Thymus (tissue), 11 donors: ENCODE data around the gene ADAM33. TPM values are rescaled to one million over a fixed set of nuclear protein-coding genes. Genes with fewer than 3 reads are reported as not detected.

ENCODE experiments used
- DNase-seq, 9 donors: peaks; one replicate each; pipeline ENCODE4 v3.0.0-alpha.2; 2013; ENCODE audit warnings: low spot score in 9 of 9, low read depth in 6 of 9, missing footprints in 1 of 9
- H3K27ac ChIP-seq, 2 donors: one replicate each; pipeline ENCODE4 v1.5.1; 2013; ENCODE audit warnings: control low read depth in 1 of 2, low read depth in 1 of 2, low read length in 1 of 2, mild to moderate bottlenecking in 1 of 2, moderate library complexity in 1 of 2
- H3K27me3 ChIP-seq, 2 donors: one replicate each; pipeline ENCODE4 v1.5.1; 2013; ENCODE audit warnings: low read length in 1 of 2; ENCODE audit not compliant: control insufficient read depth in 2 of 2, insufficient read depth in 1 of 2
- H3K36me3 ChIP-seq, 2 donors: one replicate each; pipeline ENCODE4 v1.5.1; 2013; ENCODE audit warnings: low read length in 1 of 2, mild to moderate bottlenecking in 1 of 2, moderate library complexity in 1 of 2; ENCODE audit not compliant: control insufficient read depth in 2 of 2, insufficient read depth in 2 of 2
- H3K4me1 ChIP-seq, 2 donors: one replicate each; pipeline ENCODE4 v1.5.1; 2013; ENCODE audit warnings: low read length in 2 of 2; ENCODE audit not compliant: control insufficient read depth in 2 of 2, insufficient read depth in 2 of 2
- H3K4me3 ChIP-seq, 2 donors: one replicate each; pipeline ENCODE4 v1.5.1; 2013; ENCODE audit warnings: low read length in 2 of 2, control low read depth in 1 of 2, mild to moderate bottlenecking in 1 of 2
- H3K9me3 ChIP-seq, 2 donors: one replicate each; pipeline ENCODE4 v1.5.1; 2013; ENCODE audit warnings: low read length in 1 of 2, mild to moderate bottlenecking in 1 of 2; ENCODE audit not compliant: control insufficient read depth in 2 of 2, insufficient read depth in 1 of 2
- WGBS: extraction: QIAGEN DNeasy Blood & Tissue Kit; methylation state at CpG from one replicate; pipeline ENCODE4 v1.1.7; 2013; 5-methylcytosine and 5-hydroxymethylcytosine counted together
- polyA plus RNA-seq: library from polyadenylated mRNA; stranded (reverse); fragments of 200-250 nt; gene quantifications from one replicate; pipeline ENCODE4 v1.2.3, GENCODE V29; 2013
- total RNA-seq: library from RNA; stranded (reverse); fragments of 120-200 nt; gene quantifications from one replicate; pipeline ENCODE4 v1.2.4, GENCODE V29; 2013
- donor health status: healthy.

The ADAM33 gene
- total and polyA plus RNA-seq, 2 donors, result 0.90 to 3.6 TPM

DNA sequence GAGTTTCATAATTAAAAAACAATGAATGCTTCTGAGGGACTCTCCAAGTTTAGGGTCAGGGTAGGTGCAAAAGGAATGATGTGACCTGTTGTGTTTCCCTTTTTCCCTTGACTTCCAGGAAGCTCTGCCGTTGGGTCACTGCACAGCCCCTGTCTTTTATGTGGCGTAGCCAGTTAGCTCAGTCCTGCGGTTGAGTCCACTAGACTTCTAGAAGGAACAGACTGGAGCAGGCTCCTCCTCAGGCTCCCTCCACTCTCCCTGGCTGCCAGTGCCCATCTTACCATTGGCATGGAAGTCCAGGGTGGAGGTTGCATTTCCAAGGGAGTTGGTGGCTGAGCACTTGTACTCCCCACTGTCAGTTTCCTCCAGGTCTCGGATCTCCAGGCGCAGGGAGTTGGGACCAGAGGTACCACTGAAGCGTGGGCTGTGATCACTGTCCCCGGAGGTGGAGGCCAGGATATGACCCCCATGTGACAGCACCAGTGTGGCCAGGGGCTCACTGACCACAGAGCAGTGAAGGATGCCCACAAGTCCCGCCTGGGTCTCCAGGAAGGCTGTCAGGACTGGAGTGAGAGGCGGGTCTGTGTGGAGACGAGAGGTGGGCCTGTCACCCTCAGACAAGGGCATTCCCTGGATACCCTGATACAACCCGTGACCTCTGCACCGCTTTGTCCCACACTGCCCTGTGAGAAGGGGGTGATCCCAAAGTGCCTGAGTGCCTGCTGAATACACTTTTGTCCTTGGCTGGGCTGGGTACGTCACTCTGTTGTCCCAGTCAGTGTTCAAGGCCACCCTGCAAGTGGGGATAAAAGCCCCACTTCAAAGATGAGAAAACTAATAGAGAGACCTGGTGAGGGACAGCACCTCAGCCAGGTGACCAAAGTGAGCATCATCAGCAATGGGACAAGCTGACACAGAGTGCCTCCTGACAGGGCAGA is 19.5 kb upstream of the ADAM33 start:
- H3K36me3 ChIP-seq, result no peaks in the 10 kb centered on the region
- DNase-seq, result no peak
- H3K27me3 ChIP-seq, result no peaks in the 10 kb centered on the region
- WGBS, result 86% methylated on average over 13 of the region's 13 CpGs
- H3K4me3 ChIP-seq, result no peak overlapping the region
- H3K27ac ChIP-seq, result no peak overlapping the region
- H3K9me3 ChIP-seq, result peaks cover 0 to 4% of the 10 kb centered on the region in 2 donors
- no peaks in the 10 kb centered on the region for H3K4me1 ChIP-seq

DNA sequence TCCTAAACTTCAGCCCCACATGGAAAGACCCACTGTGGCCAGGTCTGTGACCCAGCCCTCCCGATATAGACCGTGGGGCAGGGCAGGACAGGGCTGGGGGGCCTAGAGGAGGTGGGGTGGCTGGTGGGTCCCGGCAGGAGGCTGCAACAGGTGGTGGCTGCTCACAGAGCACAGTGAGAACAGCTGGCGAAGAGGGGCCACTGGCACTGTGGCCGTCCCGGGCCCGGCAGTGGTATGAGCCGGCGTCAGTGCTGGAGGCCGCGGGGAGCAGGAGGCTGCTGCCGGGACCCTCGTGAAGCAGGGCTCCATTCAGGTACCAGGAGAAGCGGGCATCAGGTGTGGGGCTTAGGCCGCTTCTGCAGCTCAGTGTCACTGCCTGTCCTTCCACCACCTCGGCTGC is 17.2 kb upstream of the ADAM33 start:
- WGBS, result 95% methylated on average over 16 of the region's 16 CpGs
- H3K9me3 ChIP-seq, result peaks cover 0 to 6% of the 10 kb centered on the region in 2 donors
- DNase-seq, result no peak
- no peaks in the 10 kb centered on the region for H3K36me3 ChIP-seq
- H3K4me3 ChIP-seq, result no peak overlapping the region
- H3K27me3 ChIP-seq, result no peaks in the 10 kb centered on the region
- H3K27ac ChIP-seq, result no peak overlapping the region
- H3K4me1 ChIP-seq, result no peaks in the 10 kb centered on the region

DNA sequence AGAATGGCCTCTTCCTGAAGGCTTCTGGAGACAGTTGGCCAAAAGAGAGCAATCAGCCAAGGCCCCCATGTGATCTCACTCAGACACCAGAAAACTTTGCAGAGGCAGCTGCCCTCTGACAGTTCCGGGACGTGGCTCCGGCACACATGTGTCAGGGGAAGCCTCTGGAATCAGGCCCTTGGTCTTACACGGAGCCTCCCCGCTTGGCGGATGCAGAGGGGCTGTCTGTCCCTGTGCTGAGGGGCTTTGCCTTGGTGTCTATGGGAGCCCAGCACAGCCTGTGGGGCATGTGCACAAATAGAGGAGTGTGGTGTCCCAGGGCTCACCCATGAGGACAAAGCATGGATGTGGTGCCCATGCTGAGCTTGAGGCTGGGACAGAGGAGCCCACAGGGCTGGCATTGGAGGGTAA is 16.8 kb upstream of the ADAM33 start:
- 96% methylated on average over 6 of the region's 6 CpGs for WGBS
- H3K27me3 ChIP-seq, result no peaks in the 10 kb centered on the region
- DNase-seq, result no peak

DNA sequence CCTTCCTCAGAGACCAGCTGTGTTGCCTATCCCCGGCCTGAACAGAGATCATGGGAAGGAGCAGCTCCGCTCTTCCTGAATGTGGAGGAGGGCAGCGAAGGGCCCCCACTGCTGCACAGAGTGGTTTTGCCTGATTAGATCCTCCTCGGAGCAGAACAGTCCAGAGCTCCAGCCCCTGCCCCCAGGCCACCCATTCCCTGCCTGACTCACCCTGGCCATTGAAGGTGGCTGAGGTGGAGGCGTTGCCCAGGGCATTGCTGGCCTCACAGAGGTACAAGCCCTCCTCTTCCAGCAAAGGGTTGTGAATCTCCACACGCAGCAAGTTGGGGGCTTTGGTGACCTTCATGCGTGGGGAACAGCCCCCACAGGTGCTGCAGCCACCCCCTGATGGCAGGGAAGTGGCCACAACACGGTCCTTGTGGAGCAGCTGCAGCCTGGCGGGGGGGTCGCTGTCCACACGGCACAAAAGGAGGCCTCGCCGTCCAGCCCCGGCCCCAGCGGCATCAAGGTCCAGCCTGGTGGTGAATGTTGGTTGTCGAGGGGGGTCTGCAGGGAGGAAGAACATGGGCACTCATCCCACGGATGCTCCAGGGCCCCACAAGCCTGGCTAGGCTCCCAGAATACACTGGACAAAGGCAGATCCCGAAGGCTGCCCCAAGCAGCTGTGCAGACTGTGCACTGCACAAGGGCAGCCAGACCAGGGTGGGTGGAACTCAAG is 15.9 kb upstream of the ADAM33 start:
- Histone ChIP-seq H3K36me3 (no peaks in the 10 kb centered on the region), H3K27me3 (no peaks in the 10 kb centered on the region), H3K4me1 (no peaks in the 10 kb centered on the region), H3K4me3 (no peak overlapping the region), H3K27ac (no peak overlapping the region), H3K9me3 (peaks cover 0 to 6% of the 10 kb centered on the region in 2 donors)
- DNase-seq, result no peak
- WGBS, result 92% methylated on average over 18 of the region's 18 CpGs

More for the DNA sequence above, 16.8 kb upstream of the ADAM33 start:
- no peak overlapping the region for H3K27ac ChIP-seq
- H3K36me3 ChIP-seq, result no peaks in the 10 kb centered on the region
- H3K9me3 ChIP-seq, result peaks cover 0 to 6% of the 10 kb centered on the region in 2 donors
- H3K4me3 ChIP-seq, result no peak overlapping the region
- no peaks in the 10 kb centered on the region for H3K4me1 ChIP-seq

DNA sequence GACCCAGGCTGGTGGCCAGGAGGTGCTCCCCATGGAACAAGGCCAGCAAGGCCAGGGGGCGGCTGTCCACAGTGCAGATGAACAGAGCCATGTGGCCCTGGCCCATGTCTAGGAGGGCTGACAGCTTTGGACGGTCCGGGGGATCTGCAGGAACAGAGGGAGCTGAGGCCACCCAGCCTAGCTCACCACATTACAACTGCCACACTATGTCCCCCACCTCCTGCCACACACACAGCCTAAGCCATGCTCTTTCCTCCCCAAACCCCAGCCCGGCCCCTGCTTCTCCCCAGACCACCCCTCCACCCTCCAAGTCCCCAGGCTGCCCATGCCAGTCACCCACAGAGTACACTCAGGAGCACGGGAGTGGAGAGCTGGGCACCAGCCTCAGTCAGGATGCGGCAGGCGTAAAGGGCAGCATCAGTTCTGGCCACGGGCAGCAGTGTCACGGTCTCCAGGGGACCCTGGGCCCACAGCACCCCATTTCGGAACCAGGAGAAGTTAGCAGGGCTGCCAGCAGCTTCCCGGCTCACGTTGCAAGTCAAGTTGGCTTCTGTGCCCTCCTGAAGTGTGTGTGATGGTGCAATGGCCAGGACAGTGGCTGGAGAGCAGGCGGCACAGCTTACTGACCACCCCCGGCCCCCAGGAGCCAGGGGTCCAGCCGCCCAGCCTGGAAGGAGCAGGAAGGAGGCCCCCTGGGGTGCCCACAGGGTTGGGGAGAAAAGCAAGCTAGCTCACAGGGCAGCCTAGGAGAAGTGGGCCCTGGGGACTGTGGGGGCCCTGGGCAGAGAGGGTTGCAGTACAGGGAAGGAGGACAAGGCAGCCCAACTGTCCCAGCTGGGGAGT is 15.2 kb upstream of the ADAM33 start:
- Histone ChIP-seq H3K9me3 (peaks cover 0 to 6% of the 10 kb centered on the region in 2 donors), H3K27me3 (no peaks in the 10 kb centered on the region), H3K27ac (no peak overlapping the region), H3K36me3 (no peaks in the 10 kb centered on the region), H3K4me3 (no peak overlapping the region), H3K4me1 (no peaks in the 10 kb centered on the region)
- 93% methylated on average over 15 of the region's 15 CpGs for WGBS
- no peak for DNase-seq

DNA sequence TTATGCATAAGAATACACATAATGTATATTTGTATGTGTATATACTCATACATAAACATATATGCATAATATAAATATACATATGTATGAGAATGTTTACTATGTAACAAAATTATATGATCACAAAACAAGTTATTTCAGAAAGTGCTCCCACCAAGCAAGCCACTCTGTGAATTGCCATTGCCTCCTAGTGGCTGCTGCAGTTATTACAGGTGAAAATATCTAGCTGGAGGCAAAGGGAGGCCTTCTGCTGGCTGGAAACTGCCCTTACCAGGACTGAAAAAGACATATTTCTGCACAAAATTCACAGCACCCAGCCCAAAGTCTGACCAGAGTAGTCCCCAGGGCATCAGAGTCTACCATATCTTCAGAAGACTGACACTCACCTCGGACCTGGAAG is 14.4 kb upstream of the ADAM33 start:
- Histone ChIP-seq H3K4me3 (no peak overlapping the region), H3K9me3 (peaks cover 0 to 6% of the 10 kb centered on the region in 2 donors), H3K27me3 (no peaks in the 10 kb centered on the region), H3K4me1 (no peaks in the 10 kb centered on the region), H3K27ac (no peak overlapping the region), H3K36me3 (no peaks in the 10 kb centered on the region)
- no peak for DNase-seq
- 91% methylated on average over 1 of the region's 1 CpG for WGBS

DNA sequence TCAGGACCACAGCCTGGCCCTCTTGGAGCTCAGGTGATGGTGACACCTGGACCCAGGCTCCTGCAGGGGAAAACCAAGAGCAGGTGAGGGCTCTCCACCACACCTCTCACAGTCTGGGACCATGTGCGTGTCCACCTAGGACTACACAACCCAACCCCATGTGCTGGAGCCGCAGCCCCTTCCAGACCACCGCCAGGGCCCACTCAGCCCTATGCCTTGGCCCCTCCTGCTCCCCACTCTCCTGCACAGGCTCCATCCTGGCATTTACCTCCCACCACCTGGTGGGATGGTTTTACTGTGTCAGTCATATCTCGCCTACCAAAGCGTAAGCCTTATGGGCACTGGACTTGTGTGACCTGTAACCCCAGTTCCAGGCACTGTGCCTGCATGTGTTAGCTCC is 13.1 kb upstream of the ADAM33 start:
- Histone ChIP-seq H3K9me3 (peaks cover 0 to 6% of the 10 kb centered on the region in 2 donors), H3K27me3 (no peaks in the 10 kb centered on the region), H3K4me3 (no peak overlapping the region), H3K36me3 (no peaks in the 10 kb centered on the region), H3K4me1 (no peaks in the 10 kb centered on the region), H3K27ac (no peak overlapping the region)
- DNase-seq, result no peak
- WGBS, result 98% methylated on average over 5 of the region's 5 CpGs

DNA sequence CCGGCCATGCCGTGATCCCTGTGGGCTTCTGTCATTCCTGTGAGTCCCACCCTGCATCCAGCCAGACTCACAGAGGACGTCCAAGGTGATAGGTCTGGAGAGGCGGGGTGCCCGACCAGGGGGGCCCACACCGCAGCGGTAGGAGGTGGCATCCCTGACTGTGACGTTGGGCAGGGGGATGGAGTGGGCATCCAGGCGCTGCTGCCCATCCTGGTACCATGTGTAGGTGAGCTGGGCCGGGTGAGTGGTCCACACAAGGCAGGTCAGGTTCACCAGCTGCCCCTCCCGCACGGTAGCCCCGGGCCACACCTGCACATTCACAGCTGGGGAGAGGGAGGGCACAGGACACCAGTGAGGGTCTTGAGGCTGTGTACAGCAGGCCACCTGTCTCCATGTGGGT is 11.6 kb upstream of the ADAM33 start:
- Histone ChIP-seq H3K27me3 (peaks cover 0 to 2% of the 10 kb centered on the region in 2 donors), H3K27ac (no peak overlapping the region), H3K4me3 (no peak overlapping the region), H3K9me3 (peaks cover 0 to 6% of the 10 kb centered on the region in 2 donors), H3K36me3 (no peaks in the 10 kb centered on the region), H3K4me1 (no peaks in the 10 kb centered on the region)
- DNase-seq, result no peak
- 96% methylated on average over 13 of the region's 13 CpGs for WGBS
